Dermis blood vessel endothelial cell (primary cell): ENCODE data around the gene GTF2A1L. TPM values are rescaled to one million over a fixed set of nuclear protein-coding genes. Genes with fewer than 3 reads are reported as not detected.
A peak's percentile ranks its signal among the peaks of the same experiment; 100 is the strongest.
"Not testable (repeated sequence)": the region's sequence is repeated elsewhere in the genome, so short reads cannot be mapped to it uniquely, and the experiment has no call there.

ENCODE experiments used
- DNase-seq: peaks from one replicate; pipeline ENCODE4 v3.0.0; 2010
- total RNA-seq: library from RNA; depleted of rRNA; stranded (reverse); fragments of >200 nt; gene quantifications from 2 replicates; pipeline ENCODE4 v1.2.3, GENCODE V29; 2014

GTF2A1L gene
- total RNA-seq, 1 donor from 2014 or later = not detected

- no peak for DNase-seq
Measured at GRCh38 chr2:48607307-48608014, 10.2 kb upstream of the GTF2A1L start.

- no peak for DNase-seq
Measured at GRCh38 chr2:48613211-48613610, 4.4 kb upstream of the GTF2A1L start.

GRCh38 chr2:48614581-48614980 lies 3.1 kb upstream of the GTF2A1L start:
- DNase-seq = not testable (repeated sequence)

GRCh38 chr2:48619526-48619925 lies 1.9 kb downstream of the GTF2A1L start:
- DNase-seq = no peak

GRCh38 chr2:48620604-48621003 lies 2.9 kb downstream of the GTF2A1L start:
- DNase-seq = no peak

- DNase-seq = not testable (repeated sequence)
Measured at GRCh38 chr2:48622691-48623090, 5.0 kb downstream of the GTF2A1L start.

- DNase-seq = no peak
Measured at GRCh38 chr2:48624696-48625095, 7.0 kb downstream of the GTF2A1L start.

- no peak for DNase-seq
Measured at GRCh38 chr2:48626047-48626446, 8.4 kb downstream of the GTF2A1L start.

GRCh38 chr2:48633143-48633542 lies 15.5 kb downstream of the GTF2A1L start:
- no peak for DNase-seq

- DNase-seq = no peak
Measured at GRCh38 chr2:48635786-48636185, 18.1 kb downstream of the GTF2A1L start.

GRCh38 chr2:48638261-48638660 lies 20.6 kb downstream of the GTF2A1L start:
- no peak for DNase-seq

GRCh38 chr2:48651158-48651790 lies 33.6 kb downstream of the GTF2A1L start:
- peak; percentile 1 for DNase-seq

- DNase-seq = no peak
Measured at GRCh38 chr2:48668992-48669391, 51.3 kb downstream of the GTF2A1L start.

GRCh38 chr2:48673581-48673980 lies 55.9 kb downstream of the GTF2A1L start:
- DNase-seq = no peak

- no peak for DNase-seq
Measured at GRCh38 chr2:48674933-48675332, 57.3 kb downstream of the GTF2A1L start.

- DNase-seq = no peak
Measured at GRCh38 chr2:48677450-48677849, 59.8 kb downstream of the GTF2A1L start.

GRCh38 chr2:48685126-48685525 lies 67.5 kb downstream of the GTF2A1L start:
- DNase-seq = no peak

GRCh38 chr2:48691935-48692691 lies 74.5 kb downstream of the GTF2A1L start:
- no peak for DNase-seq

GRCh38 chr2:48693066-48693465 lies 75.4 kb downstream of the GTF2A1L start:
- DNase-seq = no peak

- DNase-seq = no peak
Measured at GRCh38 chr2:48693645-48694044, 76.0 kb downstream of the GTF2A1L start.

GRCh38 chr2:48694149-48694548 lies 76.5 kb downstream of the GTF2A1L start:
- DNase-seq = no peak

- no peak for DNase-seq
Measured at GRCh38 chr2:48695991-48696390, 78.3 kb downstream of the GTF2A1L start.

GRCh38 chr2:48696881-48697280 lies 79.2 kb downstream of the GTF2A1L start:
- DNase-seq = no peak
